GM21619 (cell line): ENCODE results near the gene ARL13B.

ENCODE experiments used
- ATAC-seq: cut with Tn5 transposase; IDR thresholded peaks from one replicate; pipeline ENCODE4 v1.9.1; 2021; ENCODE audit not compliant: unreplicated experiment

ARL13B gene

GRCh38 chr3:94099311-94099710 is 119.4 kb downstream of the ARL13B start:
- no peak for ATAC-seq

DNA sequence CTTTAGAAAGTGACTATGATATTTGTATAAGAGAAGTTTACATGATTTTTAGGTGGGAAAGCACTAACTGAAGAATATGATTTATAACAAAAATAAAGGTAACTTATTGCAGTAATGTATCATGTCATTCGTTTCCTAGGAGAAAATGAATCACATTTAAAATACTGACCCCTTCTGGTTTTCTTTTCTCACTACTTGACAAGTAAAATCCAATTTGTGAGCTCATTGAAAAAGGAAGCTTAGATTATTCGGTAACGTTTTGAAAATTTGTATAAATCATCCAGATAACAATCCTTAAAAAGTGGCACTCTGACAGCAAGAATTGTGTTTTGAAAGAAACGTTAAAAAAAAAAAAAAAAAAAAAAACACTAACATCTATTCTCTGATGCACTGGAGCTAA is 121.9 kb downstream of the ARL13B start:
- ATAC-seq = no peak
